NCI-H2196 treated with DMSO at 0.1 percent for 48 hours (cell line): ENCODE measurements around the gene HOXA9.

Experiments used
- DNase-seq: peaks from one replicate; lab custom pipeline; 2025; ENCODE audit not compliant: unreplicated experiment; lab: John Stamatoyannopoulos, UW

Gene HOXA9

GRCh38 chr7:27165089-27165995 lies at the start of gene HOXA9:
HOXA9 (minus strand) TSS chr7:27165537; CDS start chr7:27165457, 80 bp downstream.
- DNase-seq, result no peak

- no peak for DNase-seq
Measured at GRCh38 chr7:27214239-27214950, 49.1 kb upstream of the HOXA9 start.

GRCh38 chr7:27213433-27214238 lies 48.3 kb upstream of the HOXA9 start:
- DNase-seq, result no peak

- no peak for DNase-seq
Measured at GRCh38 chr7:27212497-27213432, 47.4 kb upstream of the HOXA9 start.

GRCh38 chr7:27211764-27212204 lies 46.4 kb upstream of the HOXA9 start:
- no peak for DNase-seq

- no peak for DNase-seq
Measured at GRCh38 chr7:27211084-27211446, 45.7 kb upstream of the HOXA9 start.

GRCh38 chr7:27210441-27211083 lies 45.2 kb upstream of the HOXA9 start:
- DNase-seq, result no peak

- DNase-seq, result no peak
Measured at GRCh38 chr7:27209933-27210440, 44.6 kb upstream of the HOXA9 start.

GRCh38 chr7:27208998-27209397 lies 43.7 kb upstream of the HOXA9 start:
- DNase-seq, result no peak

GRCh38 chr7:27207348-27207985 lies 42.1 kb upstream of the HOXA9 start:
- DNase-seq, result no peak

GRCh38 chr7:27205325-27206280 lies 40.3 kb upstream of the HOXA9 start:
- DNase-seq, result no peak

GRCh38 chr7:27204851-27205322 lies 39.5 kb upstream of the HOXA9 start:
- DNase-seq, result no peak

GRCh38 chr7:27203964-27204594 lies 38.7 kb upstream of the HOXA9 start:
- DNase-seq, result no peak

GRCh38 chr7:27203365-27203953 lies 38.1 kb upstream of the HOXA9 start:
- no peak for DNase-seq

GRCh38 chr7:27202862-27203134 lies 37.5 kb upstream of the HOXA9 start:
- no peak for DNase-seq

- no peak for DNase-seq
Measured at GRCh38 chr7:27202018-27202861, 36.9 kb upstream of the HOXA9 start.
